Cardiac septum (tissue), 1 donor: ENCODE measurements around the gene DXO. TPM values are rescaled to one million over a fixed set of nuclear protein-coding genes. Genes with fewer than 3 reads are reported as not detected.
"Not testable (repeated sequence)": the region's sequence is repeated elsewhere in the genome, so short reads cannot be mapped to it uniquely, and the experiment has no call there.

Experiments
- DNase-seq: peaks from one replicate; pipeline ENCODE4 v3.0.0-alpha.2; 2020; ENCODE audit warnings: low spot score
- intact Hi-C: fragments of 100-400 bp; cut with DNase I; formaldehyde crosslinking; loops from one replicate; pipeline ENCODE4 v1.14.0; 2022
- microRNA-seq: library from miRNA; unstranded; fragments of <30 nt; microRNA quantifications from one replicate; pipeline ENCODE4 v1.2.0, GENCODE V29; 2020
- total RNA-seq: library from RNA; stranded (reverse); fragmentation: NEBNext Ultra II Directional; extraction: Animal tissue kit (Norgen Biotek cat#: 25700); gene quantifications from one replicate; pipeline ENCODE4 v1.2.1, GENCODE V29; 2021
- donor health status: DM: no; HTN: no; CAD: no.

Gene DXO
- total RNA-seq, 1 donor from 2014 or later, result 14.0 TPM

DNA sequence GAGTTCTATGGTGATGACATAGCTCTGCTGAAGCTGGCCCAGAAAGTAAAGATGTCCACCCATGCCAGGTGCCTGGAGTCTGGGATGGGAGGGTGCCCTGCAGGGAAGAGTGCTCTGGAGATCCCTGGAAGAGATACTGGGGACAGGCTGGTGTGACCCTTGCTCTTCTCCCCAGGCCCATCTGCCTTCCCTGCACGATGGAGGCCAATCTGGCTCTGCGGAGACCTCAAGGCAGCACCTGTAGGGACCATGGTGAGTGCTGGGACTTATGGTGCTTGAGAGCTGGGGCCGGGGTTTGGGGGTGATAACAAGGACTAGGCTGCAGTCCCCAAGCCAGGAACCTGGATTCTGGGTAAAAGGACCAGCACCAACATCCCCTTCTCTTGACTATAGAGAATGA lies 28.2 kb downstream of the DXO start:
- intact Hi-C loops, result no loop called here
- DNase-seq, result no peak

GRCh38 chr6:31940256-31940664 lies 31.7 kb downstream of the DXO start:
- intact Hi-C loops, result no loop called here
- no peak for DNase-seq

- intact Hi-C loops, result no loop called here
- no peak for DNase-seq
Measured at GRCh38 chr6:31935823-31936222, 36.1 kb downstream of the DXO start.

GRCh38 chr6:31935021-31935420 lies 36.9 kb downstream of the DXO start:
- intact Hi-C loops, result no loop called here
- no peak for DNase-seq

DNA sequence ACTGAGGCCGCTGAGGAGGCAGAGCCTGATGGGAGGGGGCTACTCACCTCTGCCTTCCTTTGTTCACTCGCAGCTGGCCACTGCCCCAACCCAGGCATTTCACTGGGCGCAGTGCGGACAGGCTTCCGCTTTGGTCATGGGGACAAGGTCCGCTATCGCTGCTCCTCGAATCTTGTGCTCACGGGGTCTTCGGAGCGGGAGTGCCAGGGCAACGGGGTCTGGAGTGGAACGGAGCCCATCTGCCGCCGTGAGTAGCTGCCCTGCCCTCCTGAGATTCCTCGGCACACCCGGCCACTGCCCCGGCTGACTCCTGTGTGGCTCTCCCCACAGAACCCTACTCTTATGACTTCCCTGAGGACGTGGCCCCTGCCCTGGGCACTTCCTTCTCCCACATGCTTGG lies 38.4 kb downstream of the DXO start:
- DNase-seq, result no peak
- intact Hi-C loops, result no loop called here

DNA sequence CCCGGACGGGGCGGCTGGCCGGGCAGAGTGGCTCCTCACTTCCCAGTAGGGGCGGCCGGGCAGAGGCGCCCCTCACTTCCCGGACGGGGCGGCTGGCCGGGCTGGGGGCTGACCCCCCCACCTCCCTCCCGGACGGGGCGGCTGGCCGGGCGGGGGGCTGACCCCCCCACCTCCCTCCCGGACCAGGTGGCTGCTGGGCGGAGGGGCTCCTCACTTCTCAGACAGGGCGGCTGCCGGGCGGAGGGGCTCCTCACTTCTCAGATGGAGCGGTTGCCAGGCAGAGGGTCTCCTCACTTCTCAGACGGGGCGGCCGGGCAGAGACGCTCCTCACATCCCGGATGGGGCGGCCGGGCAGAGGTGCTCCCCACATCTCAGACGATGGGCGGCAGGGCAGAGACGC lies 39.8 kb downstream of the DXO start:
- DNase-seq, intact Hi-C loops: not testable (repeated sequence)

DNA sequence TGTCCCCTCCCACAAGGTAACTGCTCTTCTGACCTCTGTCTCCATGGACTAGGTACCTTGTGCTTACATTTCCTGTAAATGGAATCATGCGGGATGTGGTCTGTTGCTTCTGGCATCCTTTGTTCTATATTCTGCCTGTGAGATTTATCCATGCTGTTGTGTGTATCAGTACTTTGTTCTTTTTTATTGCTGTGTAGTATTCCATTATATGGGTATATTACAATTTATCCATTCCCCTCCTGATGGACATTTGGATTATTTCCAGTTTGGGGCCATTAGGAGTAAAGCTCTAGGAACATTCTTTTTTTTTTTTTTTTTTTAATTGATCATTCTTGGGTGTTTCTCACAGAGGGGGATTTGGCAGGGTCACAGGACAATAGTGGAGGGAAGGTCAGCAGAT lies 41.0 kb downstream of the DXO start:
- intact Hi-C loops, result no loop called here
- DNase-seq, result no peak

DNA sequence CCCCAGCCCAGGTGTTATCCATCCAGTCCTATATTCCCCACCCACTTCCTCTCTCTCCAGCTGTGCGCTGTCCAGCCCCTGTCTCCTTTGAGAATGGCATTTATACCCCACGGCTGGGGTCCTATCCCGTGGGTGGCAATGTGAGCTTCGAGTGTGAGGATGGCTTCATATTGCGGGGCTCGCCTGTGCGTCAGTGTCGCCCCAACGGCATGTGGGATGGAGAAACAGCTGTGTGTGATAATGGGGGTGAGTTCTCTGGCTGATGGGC lies 43.3 kb downstream of the DXO start:
- intact Hi-C loops, result no loop called here
- no peak for DNase-seq

DNA sequence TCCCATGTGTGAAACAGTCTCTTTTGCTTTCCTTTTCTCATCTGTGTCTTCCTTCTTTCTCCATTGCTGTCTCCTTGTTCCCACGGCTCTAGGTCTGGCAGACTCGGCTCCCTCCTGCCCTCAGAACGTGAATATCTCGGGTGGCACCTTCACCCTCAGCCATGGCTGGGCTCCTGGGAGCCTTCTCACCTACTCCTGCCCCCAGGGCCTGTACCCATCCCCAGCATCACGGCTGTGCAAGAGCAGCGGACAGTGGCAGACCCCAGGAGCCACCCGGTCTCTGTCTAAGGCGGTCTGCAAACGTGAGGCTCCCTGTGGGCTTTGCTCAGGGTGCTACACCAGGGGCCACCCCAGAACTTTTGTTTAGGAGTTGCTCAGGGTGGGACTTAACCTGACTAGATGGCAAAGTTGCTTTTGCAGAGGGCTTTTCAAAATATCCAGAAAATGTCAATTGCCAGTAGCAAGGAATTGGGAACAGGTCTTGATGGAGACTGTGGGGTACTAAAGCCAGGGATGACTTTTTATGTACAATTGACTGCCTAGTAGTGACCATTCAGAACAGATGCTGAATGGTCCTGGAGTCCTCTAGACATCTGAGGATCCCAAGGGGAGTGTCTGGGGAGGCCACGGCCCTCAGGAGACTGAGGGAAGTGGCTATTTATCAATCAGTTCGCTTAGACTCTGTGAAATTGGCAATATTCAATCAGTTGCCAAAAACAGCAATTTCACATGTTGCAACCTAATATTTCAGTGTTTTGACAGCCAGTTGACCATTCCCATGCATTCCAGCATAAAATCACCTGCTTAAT lies 43.9 kb downstream of the DXO start:
- intact Hi-C loops, result no loop called here
- no peak for DNase-seq

DNA sequence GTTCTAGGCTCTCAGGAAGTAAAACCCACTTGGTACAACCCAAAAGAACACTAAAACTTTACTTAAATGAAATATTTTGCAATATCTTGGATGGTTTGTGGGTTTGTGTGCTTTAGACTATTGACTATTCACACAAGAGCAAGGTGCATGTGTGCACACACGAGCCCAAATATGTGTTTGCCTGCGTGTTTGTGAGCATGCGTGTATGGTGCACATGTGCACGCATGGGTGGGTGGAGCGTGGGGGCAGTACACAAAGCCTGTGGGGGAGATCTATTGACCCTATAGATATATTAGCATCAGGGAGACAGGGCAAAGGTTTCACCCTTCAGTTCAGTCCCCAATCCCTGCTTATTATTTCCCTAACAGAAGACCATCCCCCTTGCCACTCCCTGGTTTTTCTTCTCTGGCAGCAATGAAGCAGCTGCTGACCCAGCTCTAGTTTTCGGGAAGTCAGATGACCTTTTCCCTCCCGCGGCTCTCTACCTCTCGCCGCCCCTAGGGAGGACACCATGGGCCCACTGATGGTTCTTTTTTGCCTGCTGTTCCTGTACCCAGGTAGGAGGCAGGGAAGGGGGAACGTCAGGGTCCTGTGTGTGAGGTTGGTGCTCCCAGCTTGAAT lies 44.6 kb downstream of the DXO start, which contains the start of gene C2:
Gene C2 (plus strand): TSS at position 476 of the 621 bp plus-strand sequence. CDS start 36 bp downstream, at position 512.
- intact Hi-C loops, result no loop called here
- DNase-seq, result no peak

DNA sequence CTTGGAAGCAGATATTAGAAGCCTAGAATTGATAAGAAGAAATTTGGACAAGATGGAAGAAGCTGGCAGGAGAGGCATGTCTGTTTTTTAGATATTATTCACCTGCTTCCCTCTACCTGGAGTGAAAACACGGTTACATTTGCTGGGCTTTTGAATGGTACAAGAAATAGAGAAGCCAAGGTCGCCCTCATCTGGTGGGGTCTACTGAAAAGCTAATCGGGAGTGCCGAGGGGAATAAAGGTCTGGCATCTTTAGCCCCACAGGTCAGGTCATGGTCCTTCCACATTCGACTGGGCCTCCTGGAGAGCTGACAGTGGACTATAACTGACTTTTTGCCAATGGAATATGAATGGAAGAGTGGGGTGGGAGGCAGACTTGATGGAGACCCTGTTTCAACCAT lies 49.0 kb downstream of the DXO start:
- no peak for DNase-seq
- intact Hi-C loops, result no loop called here

- intact Hi-C loops, result no loop called here
- no peak for DNase-seq
Measured at GRCh38 chr6:31920811-31921210, 51.1 kb downstream of the DXO start.

Small RNA genes lying within 50 kb of the gene (microRNA-seq; reads per million reads assigned to microRNA genes)
- gene MIR1236, result not detected

Other genes starting within 250 kb of the DXO start
- gene MPIG6B, start 248.8 kb downstream of the DXO start, total RNA-seq, result 0.24 TPM
- gene DDAH2, start 242.8 kb downstream of the DXO start, total RNA-seq, result 69.9 TPM
- 131 TPM for gene CLIC1, start 235.6 kb downstream of the DXO start, total RNA-seq
- gene MSH5, start 232.1 kb downstream of the DXO start, total RNA-seq, result 1.7 TPM
- 0.86 TPM for gene SAPCD1, start 209.5 kb downstream of the DXO start, total RNA-seq
- gene VWA7, start 194.8 kb downstream of the DXO start, total RNA-seq, result 21.5 TPM
- gene VARS1, start 176.4 kb downstream of the DXO start, total RNA-seq, result 35.0 TPM
- 24.0 TPM for gene LSM2, start 165.2 kb downstream of the DXO start, total RNA-seq
- 2.4 TPM for gene HSPA1L, start 156.9 kb downstream of the DXO start, total RNA-seq
- gene HSPA1A, start 156.6 kb downstream of the DXO start, total RNA-seq, result 296 TPM
- gene HSPA1B, start 144.4 kb downstream of the DXO start, total RNA-seq, result 221 TPM
- gene NEU1, start 109.3 kb downstream of the DXO start, total RNA-seq, result 19.4 TPM
- not detected for gene SLC44A4, start 93.1 kb downstream of the DXO start, total RNA-seq
- gene EHMT2, start 74.4 kb downstream of the DXO start, total RNA-seq, result 14.5 TPM
- gene ZBTB12, start 70.1 kb downstream of the DXO start, total RNA-seq, result 5.2 TPM
- gene C2, start 44.4 kb downstream of the DXO start, total RNA-seq, result 5.1 TPM
- 5.0 TPM for gene CFB, start 26.0 kb downstream of the DXO start, total RNA-seq
- gene NELFE, start 13.2 kb downstream of the DXO start, total RNA-seq, result 46.7 TPM
- gene SKIC2, start 13.0 kb downstream of the DXO start, total RNA-seq, result 33.2 TPM
- gene C4A, start 9.9 kb upstream of the DXO start, total RNA-seq, result 131 TPM
- 92.4 TPM for gene C4B, start 42.7 kb upstream of the DXO start, total RNA-seq
- gene CYP21A2, start 66.3 kb upstream of the DXO start, total RNA-seq, result 2.0 TPM
- 59.9 TPM for gene TNXB, start 137.2 kb upstream of the DXO start, total RNA-seq
- gene ATF6B, start 156.1 kb upstream of the DXO start, total RNA-seq, result 40.8 TPM
- 1.9 TPM for gene FKBPL, start 158.2 kb upstream of the DXO start, total RNA-seq
- gene PRRT1, start 179.8 kb upstream of the DXO start, total RNA-seq, result 0.83 TPM
- gene PPT2, start 182.0 kb upstream of the DXO start, total RNA-seq, result 15.6 TPM
- 5.1 TPM for gene EGFL8, start 192.5 kb upstream of the DXO start, total RNA-seq
- gene AGPAT1, start 203.9 kb upstream of the DXO start, total RNA-seq, result 47.2 TPM
- gene RNF5, start 206.3 kb upstream of the DXO start, total RNA-seq, result 60.7 TPM
- gene AGER, start 212.1 kb upstream of the DXO start, total RNA-seq, result 3.5 TPM
- gene PBX2, start 218.1 kb upstream of the DXO start, total RNA-seq, result 46.9 TPM
- gene GPSM3, start 220.5 kb upstream of the DXO start, total RNA-seq, result 6.9 TPM